ENCODE measurements around the gene VPS13D. TPM values are rescaled to one million over a fixed set of nuclear protein-coding genes. Genes with fewer than 3 reads are reported as not detected.

The VPS13D gene
- polyA plus RNA-seq, 1 of the 3 experiments (the other 2 are of a cell fraction): 15.0 TPM

DNA sequence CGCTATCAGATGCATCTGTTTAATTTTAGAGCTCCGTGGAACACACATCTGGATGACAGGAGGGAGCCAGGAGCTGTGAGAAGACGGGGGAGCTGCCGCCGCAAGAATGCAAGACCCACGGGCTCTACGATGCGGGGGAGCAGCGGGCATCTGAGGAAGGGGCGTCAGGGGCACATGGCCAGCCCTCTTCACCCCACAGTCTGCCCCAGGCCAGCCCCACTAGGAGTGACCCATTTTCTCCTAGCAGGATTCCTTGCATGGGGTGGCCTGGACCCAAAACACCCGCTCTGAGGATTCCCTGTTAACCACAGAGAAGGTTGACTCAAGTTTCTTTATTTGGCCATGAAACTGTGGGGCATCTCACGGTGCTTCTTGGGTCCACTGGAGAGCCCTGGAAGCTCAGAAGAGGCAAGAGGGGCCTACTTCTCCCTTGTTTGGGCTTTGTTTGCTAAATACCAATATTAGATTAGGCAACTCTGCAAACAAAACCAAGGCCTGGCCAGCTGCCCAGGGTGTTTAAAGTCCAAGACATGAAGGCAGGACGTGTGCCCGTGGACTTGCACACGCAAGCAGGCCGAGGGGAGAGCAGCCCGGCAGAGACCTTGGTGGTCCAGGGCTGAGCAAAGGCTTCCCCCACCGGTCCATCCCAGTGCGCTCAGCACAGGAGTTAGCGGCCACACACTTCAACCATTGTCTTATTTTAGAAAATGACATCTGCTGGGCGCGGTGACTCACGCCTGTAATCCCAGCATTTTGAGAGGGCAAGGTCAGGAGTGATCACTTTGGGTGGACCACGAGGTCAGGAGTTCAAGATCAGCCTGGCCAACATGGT is 298.4 kb downstream of the VPS13D start:
- no peaks in the 10 kb centered on the region for H3K79me2 ChIP-seq (ENCODE audit: insufficient read depth)
- DNase-seq: no peak
- no peak overlapping the region for H2AFZ ChIP-seq (ENCODE audit: low read depth)
- H3F3A ChIP-seq (replicated peaks; ENCODE audit: insufficient read depth): no peaks in the 10 kb centered on the region
- POLR2A ChIA-PET: no interaction called here
- no peaks in the 10 kb centered on the region for H3K27me3 ChIP-seq (ENCODE audit: insufficient read depth)
- H3K27ac ChIP-seq (ENCODE audit: low read depth in 2 of 2, low read length in 1 of 2): no peak overlapping the region
- no peaks in the 10 kb centered on the region for H4K20me1 ChIP-seq (ENCODE audit: insufficient read depth)
- no peak overlapping the region for H3K4me2 ChIP-seq
- no peaks in the 10 kb centered on the region for H3K9me3 ChIP-seq
- no peaks in the 10 kb centered on the region; a peak in 1 of 4 replicates for H3K4me1 ChIP-seq (ENCODE audit: control insufficient read depth in 1 of 2, insufficient read depth in 2 of 2, low read depth in 1 of 2, low read length in 1 of 2)
- 86% methylated on average over 14 of the region's 24 CpGs for WGBS (ENCODE audit: low lambda C conversion rate)
- CTCF ChIA-PET: interaction anchor here (1.1 to 1.5 kb wide), 3 partner anchors 14 to 213 kb away, joined by 3 to 4 read pairs (median 3); no protein-coding TSS in a partner anchor
- no peak overlapping the region for H3K9ac ChIP-seq
- H3K9me2 ChIP-seq: no peaks in the 10 kb centered on the region
- no peaks in the 10 kb centered on the region for H3K36me3 ChIP-seq (replicated peaks in 1 of 2; ENCODE audit: control insufficient read depth in 1 of 2, insufficient read depth in 2 of 2, low read length in 1 of 2)
- no peak overlapping the region for H3K4me3 ChIP-seq (ENCODE audit: low read depth in 2 of 2, low read length in 1 of 2)
- TF ChIP-seq, protein P1, sequence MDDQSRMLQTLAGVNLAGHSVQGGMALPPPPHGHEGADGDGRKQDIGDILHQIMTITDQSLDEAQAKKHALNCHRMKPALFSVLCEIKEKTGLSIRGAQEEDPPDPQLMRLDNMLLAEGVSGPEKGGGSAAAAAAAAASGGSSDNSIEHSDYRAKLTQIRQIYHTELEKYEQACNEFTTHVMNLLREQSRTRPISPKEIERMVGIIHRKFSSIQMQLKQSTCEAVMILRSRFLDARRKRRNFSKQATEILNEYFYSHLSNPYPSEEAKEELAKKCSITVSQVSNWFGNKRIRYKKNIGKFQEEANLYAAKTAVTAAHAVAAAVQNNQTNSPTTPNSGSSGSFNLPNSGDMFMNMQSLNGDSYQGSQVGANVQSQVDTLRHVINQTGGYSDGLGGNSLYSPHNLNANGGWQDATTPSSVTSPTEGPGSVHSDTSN (IDR thresholded peaks at IDR 0.05): no peak
- TF ChIP-seq FOXJ3 (CRISPR knock-in tag; IDR thresholded peaks at IDR 0.05) (no peak), RFX5 (IDR thresholded peaks at IDR 0.05; ENCODE audit: low read length) (no peak), JUND (IDR thresholded peaks at IDR 0.05) (no peak), TCF12 (IDR thresholded peaks at IDR 0.05) (no peak), EP300 (IDR thresholded peaks at IDR 0.05; ENCODE audit: borderline replicate concordance in 1 of 2, low read depth in 1 of 2, low read length in 1 of 2) (no peak), ELF1 (IDR thresholded peaks at IDR 0.05) (no peak), GATA2 (CRISPR knock-in tag; IDR thresholded peaks at IDR 0.05) (no peak), SMC3 (IDR thresholded peaks at IDR 0.05; ENCODE audit: low read depth, low read length) (no peak), MXI1 (IDR thresholded peaks at IDR 0.05; ENCODE audit: low read depth, low read length) (no peak), NFIC (IDR thresholded peaks at IDR 0.05; ENCODE audit: borderline replicate concordance) (no peak), TAF1 (IDR thresholded peaks at IDR 0.05; ENCODE audit: borderline replicate concordance, low read depth, low read length) (no peak), POLR2AphosphoS5 (IDR thresholded peaks at IDR 0.05; ENCODE audit: low read depth, low read length) (no peak)
- TF ChIP-seq, protein P2, sequence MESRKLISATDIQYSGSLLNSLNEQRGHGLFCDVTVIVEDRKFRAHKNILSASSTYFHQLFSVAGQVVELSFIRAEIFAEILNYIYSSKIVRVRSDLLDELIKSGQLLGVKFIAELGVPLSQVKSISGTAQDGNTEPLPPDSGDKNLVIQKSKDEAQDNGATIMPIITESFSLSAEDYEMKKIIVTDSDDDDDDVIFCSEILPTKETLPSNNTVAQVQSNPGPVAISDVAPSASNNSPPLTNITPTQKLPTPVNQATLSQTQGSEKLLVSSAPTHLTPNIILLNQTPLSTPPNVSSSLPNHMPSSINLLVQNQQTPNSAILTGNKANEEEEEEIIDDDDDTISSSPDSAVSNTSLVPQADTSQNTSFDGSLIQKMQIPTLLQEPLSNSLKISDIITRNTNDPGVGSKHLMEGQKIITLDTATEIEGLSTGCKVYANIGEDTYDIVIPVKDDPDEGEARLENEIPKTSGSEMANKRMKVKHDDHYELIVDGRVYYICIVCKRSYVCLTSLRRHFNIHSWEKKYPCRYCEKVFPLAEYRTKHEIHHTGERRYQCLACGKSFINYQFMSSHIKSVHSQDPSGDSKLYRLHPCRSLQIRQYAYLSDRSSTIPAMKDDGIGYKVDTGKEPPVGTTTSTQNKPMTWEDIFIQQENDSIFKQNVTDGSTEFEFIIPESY (IDR thresholded peaks at IDR 0.05; ENCODE audit: borderline replicate concordance, low read depth): no peak
- TF ChIP-seq, protein P3, sequence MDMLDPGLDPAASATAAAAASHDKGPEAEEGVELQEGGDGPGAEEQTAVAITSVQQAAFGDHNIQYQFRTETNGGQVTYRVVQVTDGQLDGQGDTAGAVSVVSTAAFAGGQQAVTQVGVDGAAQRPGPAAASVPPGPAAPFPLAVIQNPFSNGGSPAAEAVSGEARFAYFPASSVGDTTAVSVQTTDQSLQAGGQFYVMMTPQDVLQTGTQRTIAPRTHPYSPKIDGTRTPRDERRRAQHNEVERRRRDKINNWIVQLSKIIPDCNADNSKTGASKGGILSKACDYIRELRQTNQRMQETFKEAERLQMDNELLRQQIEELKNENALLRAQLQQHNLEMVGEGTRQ (IDR thresholded peaks at IDR 0.05; ENCODE audit: borderline replicate concordance, low read depth, low read length): no peak
- TF ChIP-seq, protein P4, sequence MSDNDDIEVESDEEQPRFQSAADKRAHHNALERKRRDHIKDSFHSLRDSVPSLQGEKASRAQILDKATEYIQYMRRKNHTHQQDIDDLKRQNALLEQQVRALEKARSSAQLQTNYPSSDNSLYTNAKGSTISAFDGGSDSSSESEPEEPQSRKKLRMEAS (IDR thresholded peaks at IDR 0.05; ENCODE audit: low read depth): no peak
- TF ChIP-seq, protein P5, sequence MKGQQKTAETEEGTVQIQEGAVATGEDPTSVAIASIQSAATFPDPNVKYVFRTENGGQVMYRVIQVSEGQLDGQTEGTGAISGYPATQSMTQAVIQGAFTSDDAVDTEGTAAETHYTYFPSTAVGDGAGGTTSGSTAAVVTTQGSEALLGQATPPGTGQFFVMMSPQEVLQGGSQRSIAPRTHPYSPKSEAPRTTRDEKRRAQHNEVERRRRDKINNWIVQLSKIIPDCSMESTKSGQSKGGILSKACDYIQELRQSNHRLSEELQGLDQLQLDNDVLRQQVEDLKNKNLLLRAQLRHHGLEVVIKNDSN (IDR thresholded peaks at IDR 0.05; ENCODE audit: borderline replicate concordance, low read depth): no peak

All from SK-N-SH (cell line).